GM18868 (cell line): ENCODE results near the gene MTM1.

Source experiments
- ATAC-seq: cut with Tn5 transposase; IDR thresholded peaks from one replicate; pipeline ENCODE4 v1.9.1; 2021; ENCODE audit warnings: mild to moderate bottlenecking, moderate library complexity; ENCODE audit not compliant: unreplicated experiment

MTM1 gene

GRCh38 chrX:150649096-150649870, 80.9 kb downstream of the MTM1 start:
- ATAC-seq = no peak

GRCh38 chrX:150651906-150652305, 83.5 kb downstream of the MTM1 start:
- ATAC-seq = no peak

GRCh38 chrX:150655788-150656187, 87.4 kb downstream of the MTM1 start:
- ATAC-seq = no peak

GRCh38 chrX:150663073-150663472, 94.7 kb downstream of the MTM1 start:
- no peak for ATAC-seq

GRCh38 chrX:150664290-150664689, 95.9 kb downstream of the MTM1 start:
- no peak for ATAC-seq

GRCh38 chrX:150676221-150676620, 107.8 kb downstream of the MTM1 start:
- ATAC-seq = no peak

- no peak for ATAC-seq
These were observed 112.6 kb downstream of the MTM1 start for GRCh38 chrX:150680974-150681373.

GRCh38 chrX:150683112-150683511, 114.7 kb downstream of the MTM1 start:
- ATAC-seq = no peak

GRCh38 chrX:150683536-150684146, 115.2 kb downstream of the MTM1 start:
- no peak for ATAC-seq

- ATAC-seq = no peak
These were observed 120.6 kb downstream of the MTM1 start for GRCh38 chrX:150688911-150689451.

GRCh38 chrX:150690126-150690525, 121.7 kb downstream of the MTM1 start:
- ATAC-seq = no peak

GRCh38 chrX:150692296-150692695, 123.9 kb downstream of the MTM1 start:
- ATAC-seq = no peak

- ATAC-seq = peak; percentile 58
These were observed 124.7 kb downstream of the MTM1 start, which contains the start of gene MTMR1 for GRCh38 chrX:150692831-150693724. MTMR1 (plus strand) TSS chrX:150693396; CDS start chrX:150693531, 135 bp downstream.

GRCh38 chrX:150693725-150694574, 125.5 kb downstream of the MTM1 start:
- peak; percentile 74 for ATAC-seq

- peak; percentile 30 for ATAC-seq
These were observed 126.5 kb downstream of the MTM1 start for GRCh38 chrX:150694738-150695410.

GRCh38 chrX:150696331-150696730, 127.9 kb downstream of the MTM1 start:
- ATAC-seq = no peak

GRCh38 chrX:150696866-150697265, 128.4 kb downstream of the MTM1 start:
- ATAC-seq = no peak

GRCh38 chrX:150697641-150698040, 129.2 kb downstream of the MTM1 start:
- ATAC-seq = no peak

GRCh38 chrX:150698981-150699380, 130.6 kb downstream of the MTM1 start:
- ATAC-seq = no peak

- ATAC-seq = no peak
These were observed 131.7 kb downstream of the MTM1 start for GRCh38 chrX:150700107-150700506.
